Keratinocyte (primary cell): ENCODE measurements around the gene RAB34.

Source experiments
- CTCF ChIP-seq, 3 experiments: IDR thresholded peaks in 1 of 3; conservative IDR thresholded peaks in 1 of 3; optimal IDR thresholded peaks in 1 of 3; 2 replicates in 2 of 3; 3 replicates in 1 of 3; pipeline versions ENCODE3 to v1.5.1; 2011; ENCODE audit warnings: low read length in 3 of 3, mild to moderate bottlenecking in 3 of 3, moderate library complexity in 2 of 3, control low read depth in 1 of 3, inconsistent platforms in 1 of 3; ENCODE audit not compliant: insufficient read depth in 2 of 3; ENCODE audit errors: extremely low read depth in 1 of 3
- EZH2 ChIP-seq: IDR thresholded peaks from one replicate; pipeline ENCODE4 v1.6.1; 2012; ENCODE audit warnings: inconsistent platforms, mild to moderate bottlenecking, low read length, moderate library complexity

DNA sequence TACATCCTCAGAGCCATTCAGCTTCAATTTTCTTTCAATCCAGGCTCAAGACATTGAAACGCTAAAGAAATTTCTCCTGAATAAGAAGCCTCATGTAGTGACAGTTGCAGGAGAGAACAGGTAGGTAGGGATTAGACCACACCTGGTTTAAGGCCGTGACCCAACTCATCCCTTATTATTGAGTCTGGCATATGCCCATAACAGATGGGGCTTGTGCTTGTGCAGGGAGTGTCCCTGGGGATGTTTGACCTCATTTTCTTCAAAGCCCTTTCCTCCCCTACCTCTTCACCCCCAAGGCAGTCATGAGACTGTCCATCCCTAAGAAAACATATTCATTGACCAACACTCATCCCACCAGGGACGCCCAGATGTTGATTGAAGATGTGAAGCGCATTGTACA lies 31.4 kb downstream of the RAB34 start:
- TF ChIP-seq CTCF (optimal IDR thresholded peaks at IDR 0.05 in 1 of 3, IDR thresholded peaks at IDR 0.05 in 1 of 3, conservative IDR thresholded peaks at IDR 0.05 in 1 of 3; ENCODE audit: extremely low read depth in 1 of 3, insufficient read depth in 2 of 3, low read length in 3 of 3) = no peak
- TF ChIP-seq EZH2 = no peak
